ENCODE results near the gene SH3RF3. TPM values are rescaled to one million over a fixed set of nuclear protein-coding genes. Genes with fewer than 3 reads are reported as not detected.
A peak's percentile ranks its signal among the peaks of the same experiment; 100 is the strongest.

Gene SH3RF3
- total and polyA plus RNA-seq, 9 of the 15 experiments (the other 6 are each of a cell fraction or from before 2014, with no cell fraction given), result 0.02 TPM; not detected in 8

- TF ChIP-seq NCOA2 (IDR thresholded peaks at IDR 0.05; ENCODE audit: partially characterized antibody in 2 of 2) (no peak), NFYB (IDR thresholded peaks at IDR 0.05; ENCODE audit: extremely low read depth, insufficient read length) (no peak), CUX1 (CRISPR knock-in tag; IDR thresholded peaks at IDR 0.05) (no peak), THRA (IDR thresholded peaks at IDR 0.05) (no peak), PHF8 (IDR thresholded peaks at IDR 0.05; ENCODE audit: borderline replicate concordance, low read length) (no peak), RBM39 (optimal IDR thresholded peaks at IDR 0.05; ENCODE audit: low read depth, low read length) (no peak), TAL1 (IDR thresholded peaks at IDR 0.05) (peak; percentile 94), ZNF12 (CRISPR knock-in tag; IDR thresholded peaks at IDR 0.05) (no peak), PHB (CRISPR knock-in tag; IDR thresholded peaks at IDR 0.05) (no peak), NFIC (IDR thresholded peaks at IDR 0.05) (peak; percentile 57), ZNF354B (CRISPR knock-in tag; IDR thresholded peaks at IDR 0.05) (no peak), SP2 (IDR thresholded peaks at IDR 0.05; ENCODE audit: extremely low read depth, low read depth, low read length, poor library complexity, severe bottlenecking) (no peak), STAT5A (IDR thresholded peaks at IDR 0.05; ENCODE audit: borderline replicate concordance, low read length) (peak; percentile 56; the same call in 1 of the 2 replicates), GATAD2A (IDR thresholded peaks at IDR 0.05) (no peak)
Observed at GRCh38 chr2:109176928-109177327, 47.9 kb downstream of the SH3RF3 start (continued).
